HAP-1 (cell line): ENCODE data around the gene APCDD1L.
A peak's percentile ranks its signal among the peaks of the same experiment; 100 is the strongest.

Source experiments
- DNase-seq, 2 experiments: peaks; one replicate each; pipeline ENCODE4 v3.0.0-alpha.2; 2016 to 2020; ENCODE audit warnings: low spot score in 2 of 2
- H3K27me3 ChIP-seq: fragments of 250-450 bp; sonication (Bioruptor Pico); 2 replicates; pipeline ENCODE4 v1.5.1; 2020; ENCODE audit warnings: low read depth, mild to moderate bottlenecking, moderate library complexity
- H3K36me3 ChIP-seq: fragments of 250-450 bp; sonication (Bioruptor Pico); replicated peaks from 2 replicates; pipeline ENCODE4 v1.5.1; 2020; ENCODE audit warnings: mild to moderate bottlenecking
- H3K4me1 ChIP-seq: fragments of 250-450 bp; sonication (Bioruptor Pico); 2 replicates; pipeline ENCODE4 v1.5.1; 2020; ENCODE audit warnings: mild to moderate bottlenecking
- H3K4me3 ChIP-seq: fragments of 250-450 bp; sonication (Bioruptor Pico); 2 replicates; pipeline ENCODE4 v1.5.1; 2020; ENCODE audit warnings: mild to moderate bottlenecking, moderate library complexity
- H3K9me3 ChIP-seq: fragments of 250-450 bp; sonication (Bioruptor Pico); 2 replicates; pipeline ENCODE4 v1.5.1; 2020; ENCODE audit warnings: mild to moderate bottlenecking, moderate library complexity
- in situ Hi-C: fragments of 300-500 bp; cut with MboI; formaldehyde crosslinking; loops from 3 replicates; pipeline ENCODE4 v1.14.3; 2020; ENCODE audit warnings: low sequenced_read_pairs, inconsistent platforms, mixed read lengths

The APCDD1L gene

GRCh38 chr20:58481481-58482021 is 33.6 kb downstream of the APCDD1L start:
- Histone ChIP-seq H3K4me3 (no peak overlapping the region), H3K9me3 (peaks cover 12% of the 10 kb centered on the region), H3K36me3 (no peaks in the 10 kb centered on the region), H3K27me3 (no peaks in the 10 kb centered on the region), H3K4me1 (peaks cover 7% of the 10 kb centered on the region)
- peak; percentile 41 to 88 for DNase-seq
- in situ Hi-C loops: loop anchor here (5.0 kb wide), 1 partner anchor 356 kb away; no protein-coding TSS in a partner anchor

GRCh38 chr20:58480551-58481336 is 34.5 kb downstream of the APCDD1L start:
- no peak overlapping the region for H3K4me3 ChIP-seq
- H3K27me3 ChIP-seq: no peaks in the 10 kb centered on the region
- no peak for DNase-seq
- H3K36me3 ChIP-seq: no peaks in the 10 kb centered on the region
- peaks cover 7% of the 10 kb centered on the region for H3K4me1 ChIP-seq
- peaks cover 5% of the 10 kb centered on the region for H3K9me3 ChIP-seq
- in situ Hi-C loops: loop anchor here (5.0 kb wide), 1 partner anchor 357 kb away; no protein-coding TSS in a partner anchor

GRCh38 chr20:58479726-58480440 is 35.3 kb downstream of the APCDD1L start:
- Histone ChIP-seq H3K4me3 (no peak overlapping the region), H3K27me3 (no peaks in the 10 kb centered on the region), H3K36me3 (no peaks in the 10 kb centered on the region), H3K4me1 (peaks cover 7% of the 10 kb centered on the region), H3K9me3 (peaks cover 5% of the 10 kb centered on the region; the same call in 1 of the 2 replicates)
- no peak for DNase-seq
- in situ Hi-C loops: loop anchor here (5.0 kb wide), 1 partner anchor 357 kb away; no protein-coding TSS in a partner anchor

- Histone ChIP-seq H3K4me3 (no peak overlapping the region), H3K9me3 (peaks cover 5% of the 10 kb centered on the region; the same call in 1 of the 2 replicates), H3K27me3 (no peaks in the 10 kb centered on the region), H3K36me3 (no peaks in the 10 kb centered on the region), H3K4me1 (peaks cover 7% of the 10 kb centered on the region)
- no peak for DNase-seq
- in situ Hi-C loops: no loop called here
Observed at GRCh38 chr20:58478141-58478805, 36.9 kb downstream of the APCDD1L start.

GRCh38 chr20:58475466-58475865 is 39.7 kb downstream of the APCDD1L start:
- no peak for DNase-seq
- in situ Hi-C loops: no loop called here

GRCh38 chr20:58473453-58474425 is 41.5 kb downstream of the APCDD1L start:
- no peak for DNase-seq
- Histone ChIP-seq H3K4me3 (no peak overlapping the region), H3K27me3 (no peaks in the 10 kb centered on the region), H3K36me3 (no peaks in the 10 kb centered on the region), H3K4me1 (no peaks in the 10 kb centered on the region), H3K9me3 (peaks cover 5% of the 10 kb centered on the region; the same call in 1 of the 2 replicates)
- in situ Hi-C loops: no loop called here

More at GRCh38 chr20:58475466-58475865, 39.7 kb downstream of the APCDD1L start:
- Histone ChIP-seq H3K36me3 (no peaks in the 10 kb centered on the region), H3K4me1 (no peaks in the 10 kb centered on the region), H3K27me3 (no peaks in the 10 kb centered on the region), H3K4me3 (no peak overlapping the region), H3K9me3 (peaks cover 5% of the 10 kb centered on the region; the same call in 1 of the 2 replicates)

GRCh38 chr20:58472273-58473018 is 42.8 kb downstream of the APCDD1L start:
- in situ Hi-C loops: no loop called here
- no peak overlapping the region for H3K4me3 ChIP-seq
- DNase-seq: no peak

GRCh38 chr20:58471193-58472164 is 43.7 kb downstream of the APCDD1L start:
- DNase-seq: no peak
- Histone ChIP-seq H3K36me3 (no peaks in the 10 kb centered on the region), H3K27me3 (no peaks in the 10 kb centered on the region), H3K4me1 (no peaks in the 10 kb centered on the region), H3K9me3 (no peaks in the 10 kb centered on the region), H3K4me3 (no peak overlapping the region)
- in situ Hi-C loops: no loop called here

More at GRCh38 chr20:58472273-58473018, 42.8 kb downstream of the APCDD1L start:
- no peaks in the 10 kb centered on the region for H3K36me3 ChIP-seq
- H3K9me3 ChIP-seq: no peaks in the 10 kb centered on the region
- H3K27me3 ChIP-seq: no peaks in the 10 kb centered on the region
- no peaks in the 10 kb centered on the region for H3K4me1 ChIP-seq

- no peaks in the 10 kb centered on the region for H3K36me3 ChIP-seq
- no peak for DNase-seq
- no peaks in the 10 kb centered on the region for H3K9me3 ChIP-seq
- H3K4me1 ChIP-seq: no peaks in the 10 kb centered on the region
- H3K4me3 ChIP-seq: no peak overlapping the region
- in situ Hi-C loops: no loop called here
- no peaks in the 10 kb centered on the region for H3K27me3 ChIP-seq
Observed at GRCh38 chr20:58470336-58471192, 44.6 kb downstream of the APCDD1L start.

GRCh38 chr20:58469616-58470015 is 45.6 kb downstream of the APCDD1L start:
- no peaks in the 10 kb centered on the region for H3K4me1 ChIP-seq
- no peaks in the 10 kb centered on the region for H3K27me3 ChIP-seq
- no peak for DNase-seq
- in situ Hi-C loops: no loop called here
- no peaks in the 10 kb centered on the region for H3K9me3 ChIP-seq
- no peaks in the 10 kb centered on the region for H3K36me3 ChIP-seq
- H3K4me3 ChIP-seq: no peak overlapping the region
